ENCODE measurements around the gene AKAP8L.

DNA sequence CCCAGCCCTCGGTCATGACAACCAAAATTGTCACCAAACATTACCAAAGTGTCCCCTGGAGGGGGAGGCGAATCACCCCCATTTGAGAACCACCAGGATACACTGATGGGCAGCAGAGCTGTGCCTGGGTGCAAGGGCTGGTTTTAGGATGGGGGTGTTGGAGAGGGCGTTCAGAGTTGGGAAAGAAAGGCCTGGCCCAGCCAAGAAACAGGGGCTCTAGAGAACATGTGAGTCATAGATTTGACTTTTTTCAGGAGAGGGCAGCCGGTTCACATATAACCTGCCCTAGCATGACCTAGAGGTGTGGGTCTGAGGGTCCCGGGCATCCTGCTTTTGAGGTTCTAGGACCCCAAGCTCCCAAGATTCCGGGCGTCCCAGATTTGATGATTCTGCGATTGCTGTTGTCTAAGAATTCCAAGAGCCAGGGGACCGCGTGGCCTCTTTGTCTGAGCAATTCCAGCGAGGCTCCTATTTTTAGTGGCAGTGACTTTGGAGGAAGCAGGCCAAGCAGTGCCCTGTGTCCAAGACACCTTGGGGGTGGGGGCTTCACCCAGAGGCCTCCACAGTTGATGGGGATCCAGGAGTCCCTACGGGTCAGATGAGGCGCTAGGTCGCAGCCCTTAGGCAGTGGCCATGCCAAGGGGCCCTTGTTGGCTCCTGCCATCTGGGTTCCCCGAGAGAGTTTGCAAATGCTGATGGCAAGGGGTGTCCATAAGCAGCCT, 25.9 kb upstream of the AKAP8L start:
- TF ChIP-seq POLR2AphosphoS5 (IDR thresholded peaks at IDR 0.05; ENCODE audit: borderline replicate concordance, low read depth, low read length) (no peak), EZH2 (IDR thresholded peaks at IDR 0.05) (no peak)
